ENCODE data around the gene SCN10A.

Gene SCN10A

GRCh38 chr3:38782148-38782547 lies 33.9 kb downstream of the SCN10A start:
- in situ Hi-C loops (cut with HindIII; ENCODE audit: low sequenced_read_pairs) = no loop called here

DNA sequence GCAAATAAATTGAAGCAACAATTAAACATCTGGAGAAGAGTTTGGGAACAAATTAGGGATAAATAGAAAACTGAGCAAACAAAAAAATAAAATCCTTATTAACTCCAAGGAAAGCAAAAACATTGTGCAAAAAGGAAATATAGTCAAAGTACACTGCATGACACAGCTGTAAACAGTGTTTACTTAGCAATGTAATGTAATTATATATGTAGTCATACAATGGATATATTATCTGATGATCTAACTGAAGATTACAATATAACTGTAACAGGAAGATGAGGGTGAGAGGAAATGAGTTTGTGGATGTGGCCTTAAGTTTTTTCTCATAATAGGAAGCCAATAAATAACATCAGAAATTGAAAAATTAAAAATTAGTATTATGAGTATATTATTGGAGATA lies 42.5 kb downstream of the SCN10A start:
- in situ Hi-C loops (cut with HindIII; ENCODE audit: low sequenced_read_pairs) = no loop called here

- in situ Hi-C loops (cut with HindIII; ENCODE audit: low sequenced_read_pairs) = no loop called here
Observed at GRCh38 chr3:38763569-38763968, 52.4 kb downstream of the SCN10A start.

GRCh38 chr3:38758557-38758956 lies 57.5 kb downstream of the SCN10A start:
- in situ Hi-C loops (cut with HindIII; ENCODE audit: low sequenced_read_pairs) = no loop called here

DNA sequence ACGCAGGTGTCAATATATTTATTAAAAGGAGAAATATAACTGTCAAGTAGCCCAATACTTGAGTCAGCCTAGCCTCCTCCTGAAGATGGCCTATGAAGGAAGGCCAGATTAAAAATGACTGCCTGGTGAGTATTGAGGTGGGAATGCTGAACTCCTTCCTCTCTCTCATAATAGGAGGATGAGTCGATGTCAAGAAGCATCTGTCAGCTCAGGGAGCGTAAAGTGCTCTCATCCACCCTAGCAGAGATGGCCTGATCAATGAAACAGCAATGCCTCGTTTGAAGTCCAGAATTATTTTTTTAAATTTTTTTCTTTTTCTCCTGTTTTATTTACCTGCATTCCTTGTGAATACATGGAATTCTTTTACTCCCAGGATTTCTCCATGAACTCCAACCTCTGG lies 58.3 kb downstream of the SCN10A start:
- in situ Hi-C loops (cut with HindIII; ENCODE audit: low sequenced_read_pairs) = no loop called here

- in situ Hi-C loops (cut with HindIII; ENCODE audit: low sequenced_read_pairs) = no loop called here
Observed at GRCh38 chr3:38756892-38757291, 59.1 kb downstream of the SCN10A start.

- in situ Hi-C loops (cut with HindIII; ENCODE audit: low sequenced_read_pairs) = no loop called here
Observed at GRCh38 chr3:38755130-38755529, 60.9 kb downstream of the SCN10A start.

DNA sequence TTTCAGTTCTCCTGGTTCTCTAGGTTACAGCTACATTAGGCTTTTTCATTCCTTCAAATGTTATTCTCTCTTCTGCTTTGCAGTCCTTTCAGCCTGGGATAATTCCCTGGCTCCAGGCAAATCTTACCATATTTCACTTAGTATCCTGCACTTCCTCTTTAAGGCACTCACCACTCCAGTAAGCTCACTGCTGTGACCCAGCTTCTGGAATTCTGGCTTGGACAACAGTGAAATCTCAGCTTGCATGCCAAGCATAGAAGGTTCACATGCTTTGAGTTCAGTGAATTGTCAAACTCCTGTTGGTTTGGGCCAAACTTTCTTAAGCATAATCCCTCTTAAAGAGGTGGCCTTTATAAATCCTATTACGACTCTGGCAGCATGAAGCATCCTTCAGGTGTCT lies 69.4 kb downstream of the SCN10A start:
- in situ Hi-C loops (cut with HindIII; ENCODE audit: low sequenced_read_pairs) = no loop called here

DNA sequence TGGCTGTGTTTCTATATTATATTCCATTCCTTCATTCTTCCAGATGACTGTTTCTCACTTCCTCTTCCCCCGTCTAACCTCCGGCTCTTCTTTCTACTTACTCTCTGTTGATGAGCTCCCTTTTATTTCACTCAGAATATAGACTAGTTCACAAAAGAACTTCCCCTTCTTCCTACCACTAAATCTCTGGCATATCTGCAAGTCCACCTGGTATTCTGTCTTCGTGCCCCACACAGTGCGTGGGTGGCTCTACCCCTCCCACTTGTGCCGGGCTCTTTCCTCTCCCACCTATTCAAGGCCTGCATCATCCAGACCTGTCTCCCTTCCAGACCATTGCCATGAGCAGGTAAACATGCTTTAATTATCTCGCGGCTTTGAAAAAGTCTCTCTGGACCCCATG lies 73.0 kb downstream of the SCN10A start:
- in situ Hi-C loops (cut with HindIII; ENCODE audit: low sequenced_read_pairs) = no loop called here

- in situ Hi-C loops (cut with HindIII; ENCODE audit: low sequenced_read_pairs) = no loop called here
Observed at GRCh38 chr3:38742550-38742949, 73.5 kb downstream of the SCN10A start.

GRCh38 chr3:38740537-38740936 lies 75.5 kb downstream of the SCN10A start:
- in situ Hi-C loops (cut with HindIII; ENCODE audit: low sequenced_read_pairs) = no loop called here

GRCh38 chr3:38739931-38740330 lies 76.1 kb downstream of the SCN10A start:
- in situ Hi-C loops (cut with HindIII; ENCODE audit: low sequenced_read_pairs) = no loop called here

DNA sequence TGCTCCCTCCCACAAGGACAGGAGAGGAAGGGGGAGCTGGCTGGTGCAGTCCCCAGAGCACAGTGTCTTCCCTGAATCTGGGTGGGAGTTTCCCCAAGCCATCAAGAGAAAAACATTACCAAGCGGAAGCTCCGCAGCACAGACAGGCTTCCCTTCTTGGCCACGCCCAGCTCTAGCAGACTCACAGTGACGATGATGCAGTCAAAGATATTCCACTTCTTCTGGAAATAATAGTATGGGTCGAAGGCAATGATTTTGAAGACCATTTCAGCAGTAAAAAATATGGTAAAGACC lies 76.7 kb downstream of the SCN10A start:
- in situ Hi-C loops (cut with HindIII; ENCODE audit: low sequenced_read_pairs) = no loop called here

- in situ Hi-C loops (cut with HindIII; ENCODE audit: low sequenced_read_pairs) = no loop called here
Observed at GRCh38 chr3:38738630-38739395, 77.2 kb downstream of the SCN10A start.

DNA sequence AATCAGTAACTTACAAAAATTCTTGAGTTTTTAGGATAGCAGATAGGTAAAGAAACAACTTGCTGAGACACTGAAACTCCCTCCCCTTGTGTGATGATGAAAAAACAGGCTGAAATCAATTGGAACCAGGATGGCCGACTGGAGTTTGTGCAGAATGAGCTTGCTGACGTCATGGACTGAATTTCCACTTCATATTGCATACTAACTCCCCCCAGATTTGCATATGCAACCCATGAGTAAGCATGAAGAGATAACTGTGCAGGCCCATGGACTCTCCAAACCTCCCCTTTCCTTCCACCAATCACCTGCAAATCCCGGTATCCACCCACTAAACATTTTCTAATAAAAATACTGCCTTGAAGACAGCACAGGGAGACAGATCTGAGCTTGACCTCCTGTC lies 84.5 kb downstream of the SCN10A start:
- in situ Hi-C loops (cut with HindIII; ENCODE audit: low sequenced_read_pairs) = no loop called here

- in situ Hi-C loops (cut with HindIII; ENCODE audit: low sequenced_read_pairs) = no loop called here
Observed at GRCh38 chr3:38730281-38730680, 85.7 kb downstream of the SCN10A start.

GRCh38 chr3:38728008-38728407 lies 88.0 kb downstream of the SCN10A start:
- in situ Hi-C loops (cut with HindIII; ENCODE audit: low sequenced_read_pairs) = no loop called here

DNA sequence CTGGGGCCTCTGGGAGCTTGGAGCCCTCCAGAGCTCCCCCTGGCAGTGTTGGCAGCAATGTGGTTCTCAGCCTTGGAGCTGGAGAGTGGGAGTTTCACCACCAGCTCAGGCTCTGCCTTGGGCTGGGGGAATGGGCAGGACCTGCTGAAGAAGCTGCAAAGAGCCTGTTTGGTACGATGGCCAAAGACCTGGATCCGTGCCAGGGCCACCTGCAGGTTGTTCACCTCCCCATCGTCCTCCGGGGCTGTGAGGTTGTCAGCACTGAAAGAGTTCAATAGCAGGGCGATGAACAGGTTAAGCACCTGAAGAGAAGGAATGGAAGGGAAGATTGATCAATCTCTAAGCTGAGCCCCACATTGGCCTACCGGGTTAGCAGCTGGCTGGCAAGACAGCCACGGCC lies 89.3 kb downstream of the SCN10A start:
- in situ Hi-C loops (cut with HindIII; ENCODE audit: low sequenced_read_pairs) = no loop called here

GRCh38 chr3:38725726-38726419 lies 90.1 kb downstream of the SCN10A start:
- in situ Hi-C loops (cut with HindIII; ENCODE audit: low sequenced_read_pairs) = no loop called here

- in situ Hi-C loops (cut with HindIII; ENCODE audit: low sequenced_read_pairs) = no loop called here
Observed at GRCh38 chr3:38724392-38724736, 91.7 kb downstream of the SCN10A start.

DNA sequence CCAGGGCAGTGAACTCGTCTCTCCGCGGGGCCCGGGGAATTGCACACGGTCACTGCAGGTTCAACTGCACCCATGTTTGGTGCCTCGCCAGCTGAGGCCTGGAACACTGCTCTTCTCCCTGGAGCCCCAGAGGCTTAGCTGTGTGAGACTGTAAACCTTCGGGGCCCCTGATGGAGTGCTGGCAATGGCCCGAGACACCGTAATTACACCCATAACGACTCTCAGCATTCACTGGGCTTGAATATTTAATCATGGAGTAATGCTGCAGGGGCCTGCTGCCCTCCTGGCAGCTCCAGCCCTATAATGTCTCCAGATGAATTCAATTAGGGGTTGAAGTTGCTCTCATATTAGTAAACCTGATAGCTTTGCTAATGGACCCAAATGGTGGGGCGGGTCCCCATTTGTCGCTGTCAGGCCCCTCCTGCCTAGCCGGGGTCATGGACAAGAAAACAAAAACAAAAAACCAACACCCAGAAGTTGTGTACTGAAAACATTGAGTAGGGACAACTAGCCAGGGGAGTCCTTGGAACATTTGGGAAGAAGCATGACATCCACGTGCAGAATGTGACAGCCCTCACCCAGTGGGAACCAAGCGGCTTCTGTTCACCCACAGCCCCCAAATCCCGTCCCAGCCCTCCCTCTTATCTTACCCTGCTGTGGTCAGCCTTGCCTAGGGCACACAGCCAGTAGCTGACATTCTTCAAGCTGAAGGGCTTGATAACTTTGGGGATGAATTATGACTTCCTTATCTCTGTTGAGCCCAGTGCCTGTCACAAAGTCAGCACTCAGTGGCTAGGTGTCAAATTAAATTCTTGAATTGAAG lies 92.2 kb downstream of the SCN10A start:
- in situ Hi-C loops (cut with HindIII; ENCODE audit: low sequenced_read_pairs) = no loop called here

All from DLD1 (cell line).